Erythroblast (primary cell): Measurements from ENCODE around the gene CLDN20.

Experiments used
- DNase-seq, 2 experiments: peaks; one replicate each; lab custom pipeline; 2025; lab: John Stamatoyannopoulos, UW
- GATA1 ChIP-seq: IDR thresholded peaks from 2 replicates; pipeline ENCODE4 v1.6.1; 2011; ENCODE audit warnings: low read depth, mild to moderate bottlenecking, control low read depth, low read length, moderate library complexity
- POLR2A ChIP-seq: IDR thresholded peaks from 2 replicates; pipeline ENCODE4 v1.6.1; 2011; ENCODE audit warnings: mild to moderate bottlenecking, low read length

CLDN20 gene

DNA sequence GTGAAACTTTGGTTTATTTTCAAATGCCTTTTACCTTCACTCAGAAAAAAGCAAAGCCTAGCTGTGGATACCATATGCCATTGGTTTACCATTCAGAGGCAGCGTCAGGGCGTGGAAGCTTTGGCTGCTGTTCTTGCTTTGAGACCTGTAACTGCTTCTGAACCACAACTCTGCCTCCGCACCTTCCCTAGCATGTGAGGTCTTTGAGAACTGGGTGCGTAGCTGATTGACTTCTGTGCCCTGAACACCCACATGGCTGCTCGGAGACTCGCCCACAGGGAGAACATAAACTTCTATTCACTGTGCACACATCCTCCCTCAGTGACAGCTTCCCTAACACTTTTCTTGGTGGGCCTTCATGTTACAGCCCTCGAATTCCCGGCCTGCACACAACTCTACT lies 11.2 kb upstream of the CLDN20 start:
- TF ChIP-seq POLR2A = no peak
- no peak for TF ChIP-seq GATA1
- DNase-seq = no peak

- TF ChIP-seq GATA1 (no peak), POLR2A (no peak)
- DNase-seq = no peak
Measured at GRCh38 chr6:155253337-155253736, 10.5 kb upstream of the CLDN20 start.

GRCh38 chr6:155254139-155254538 lies 9.7 kb upstream of the CLDN20 start:
- DNase-seq = no peak
- no peak for TF ChIP-seq POLR2A
- TF ChIP-seq GATA1 = no peak

DNA sequence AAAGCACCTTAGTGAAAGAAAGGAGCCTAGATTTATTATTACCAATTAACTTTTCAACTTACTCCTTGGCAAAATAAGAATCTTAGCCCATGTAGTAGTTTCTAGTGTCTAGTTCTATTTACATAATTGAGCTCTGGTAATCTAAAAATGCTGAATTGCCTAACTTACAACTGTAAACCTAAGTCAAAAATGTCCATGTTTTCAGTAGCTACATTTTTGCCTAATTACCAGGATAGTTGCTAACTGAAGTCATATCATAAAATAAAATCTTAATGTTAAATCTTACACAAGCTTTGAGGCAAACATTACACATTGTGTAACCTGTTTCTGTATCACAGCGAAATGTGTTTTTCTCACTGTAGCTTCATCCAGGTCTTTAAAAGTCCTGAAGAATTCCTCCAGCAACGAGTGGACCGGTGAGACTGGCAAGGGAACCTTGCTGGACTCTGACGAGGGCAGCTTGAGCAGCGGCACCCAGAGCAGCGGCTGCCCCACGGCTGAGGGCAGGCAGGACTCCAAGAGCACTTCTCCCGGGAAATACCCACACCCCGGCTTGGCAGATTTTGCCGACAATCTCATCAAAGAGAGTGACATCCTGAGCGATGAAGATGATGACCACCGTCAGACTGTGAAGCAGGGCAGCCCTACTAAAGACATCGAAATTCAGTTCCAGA lies 7.6 kb upstream of the CLDN20 start:
- TF ChIP-seq GATA1 (no peak), POLR2A (no peak)
- DNase-seq = no peak

DNA sequence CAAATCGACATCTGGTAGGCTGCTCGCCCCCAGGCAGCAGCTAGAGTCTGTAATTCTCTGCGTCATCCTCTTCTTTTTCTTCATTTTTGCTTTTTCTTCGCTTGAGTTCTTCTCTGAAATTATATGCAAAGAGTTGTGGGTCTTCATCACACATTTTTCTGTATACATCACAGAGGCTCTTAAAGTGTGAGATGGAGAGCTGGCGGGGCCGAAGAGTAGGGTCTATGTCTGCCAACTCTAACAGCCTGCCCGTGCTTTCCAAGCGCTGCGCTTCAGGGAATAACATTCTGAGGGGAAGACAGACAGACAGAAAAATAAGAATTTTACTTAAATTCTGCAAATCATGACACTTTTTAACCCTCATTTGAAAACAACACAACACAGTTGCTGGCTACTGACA lies 6.0 kb upstream of the CLDN20 start:
- TF ChIP-seq POLR2A (no peak), GATA1 (no peak)
- DNase-seq = no peak

DNA sequence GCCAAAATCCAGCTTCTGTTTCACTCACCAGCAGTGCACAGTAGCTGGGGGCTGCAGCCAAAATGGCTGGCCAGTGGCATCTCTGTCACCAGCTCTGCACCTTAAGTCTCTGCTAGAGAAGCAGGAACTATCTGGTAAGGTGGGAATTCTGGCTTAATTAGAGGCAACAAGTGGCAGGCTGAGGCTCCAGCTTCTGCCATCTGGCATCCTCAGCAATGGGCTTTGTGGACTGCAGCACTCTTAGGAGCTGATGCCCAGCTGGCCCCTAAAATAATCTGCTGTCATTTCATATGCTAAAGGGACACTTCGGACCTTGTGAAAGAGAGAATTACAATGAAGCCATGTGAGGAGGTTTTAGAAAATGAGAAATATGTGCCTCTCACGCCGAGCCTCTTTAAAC lies 4.6 kb upstream of the CLDN20 start:
- no peak for TF ChIP-seq POLR2A
- TF ChIP-seq GATA1 = no peak
- DNase-seq = no peak

GRCh38 chr6:155259897-155260296 lies 3.9 kb upstream of the CLDN20 start:
- no peak for DNase-seq

DNA sequence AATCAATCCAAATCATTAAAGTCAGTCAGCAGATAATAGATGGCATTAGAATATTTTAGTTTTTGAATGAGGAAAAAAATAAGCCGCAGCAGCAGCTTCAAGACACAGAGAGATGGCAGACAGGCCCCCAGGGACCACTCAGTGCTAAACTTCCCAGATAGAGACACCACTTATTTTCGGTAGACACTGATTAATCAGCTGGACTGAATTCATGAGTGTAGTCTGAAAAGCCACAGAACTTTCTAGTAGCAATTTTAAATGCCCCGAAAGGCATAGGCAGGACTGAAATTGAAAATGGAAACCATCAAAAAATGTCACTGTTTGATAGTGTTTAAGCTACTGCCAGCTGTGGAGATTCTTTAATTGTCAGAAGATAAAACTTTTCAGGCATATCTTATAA lies 3.1 kb upstream of the CLDN20 start:
- TF ChIP-seq POLR2A (no peak), GATA1 (no peak)
- DNase-seq = no peak

More at GRCh38 chr6:155259897-155260296, 3.9 kb upstream of the CLDN20 start:
- no peak for TF ChIP-seq GATA1
- no peak for TF ChIP-seq POLR2A

GRCh38 chr6:155261111-155261900 lies 2.5 kb upstream of the CLDN20 start:
- no peak for TF ChIP-seq POLR2A
- TF ChIP-seq GATA1 = no peak
- no peak for DNase-seq

GRCh38 chr6:155262655-155263054 lies 1.2 kb upstream of the CLDN20 start:
- TF ChIP-seq POLR2A = no peak
- TF ChIP-seq GATA1 = no peak
- no peak for DNase-seq

GRCh38 chr6:155264693-155265320 lies 994 bp downstream of the CLDN20 start:
- DNase-seq = no peak
- TF ChIP-seq POLR2A (no peak), GATA1 (no peak)

GRCh38 chr6:155265843-155266535 lies 2.2 kb downstream of the CLDN20 start:
- TF ChIP-seq POLR2A (no peak), GATA1 (no peak)
- DNase-seq = no peak

DNA sequence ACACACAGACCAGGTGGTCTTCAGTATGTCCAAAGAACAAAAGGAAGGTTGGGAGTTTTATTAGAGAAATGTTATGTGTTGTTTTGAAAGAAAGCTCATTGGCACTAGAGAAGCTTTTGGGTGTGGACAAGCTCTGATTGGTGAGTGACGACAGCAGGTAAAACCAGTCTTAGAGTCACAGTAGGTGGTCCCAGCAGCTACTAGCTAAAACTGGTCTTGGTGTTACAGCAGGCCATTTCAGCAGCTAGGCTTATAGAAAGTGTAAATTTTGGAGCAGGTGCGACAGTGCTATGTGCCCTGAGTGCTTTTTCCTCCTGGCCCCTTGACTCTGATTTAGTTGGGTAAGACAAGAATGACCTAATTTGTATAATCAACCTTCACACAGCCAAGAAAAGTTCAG lies 3.6 kb downstream of the CLDN20 start:
- TF ChIP-seq GATA1 (no peak), POLR2A (no peak)
- DNase-seq = no peak

- DNase-seq = peak; percentile 43 to 52
Measured at GRCh38 chr6:155268088-155268867, 4.5 kb downstream of the CLDN20 start.
